ENCODE measurements around the gene ENTPD6. TPM values are rescaled to one million over a fixed set of nuclear protein-coding genes. Genes with fewer than 3 reads are reported as not detected.

Gene ENTPD6
- total RNA-seq, 1 donor from 2014 or later, result 70.8 TPM

GRCh38 chr20:25245461-25245860 lies 49.9 kb downstream of the ENTPD6 start:
- no peak for DNase-seq

GRCh38 chr20:25246182-25246999 lies 50.9 kb downstream of the ENTPD6 start:
- DNase-seq, result no peak

- DNase-seq, result peak; percentile 84
Observed at GRCh38 chr20:25247000-25247517, 51.5 kb downstream of the ENTPD6 start.

- no peak for DNase-seq
Observed at GRCh38 chr20:25247518-25247955, 52.0 kb downstream of the ENTPD6 start.

- peak; percentile 80 for DNase-seq
Observed at GRCh38 chr20:25247956-25248785, 52.7 kb downstream of the ENTPD6 start, which contains the start of gene PYGB. TSS of gene PYGB (plus strand) at chr20:25248085. CDS start at chr20:25248179, 94 bp downstream.

GRCh38 chr20:25248786-25249172 lies 53.3 kb downstream of the ENTPD6 start:
- DNase-seq, result no peak

- DNase-seq, result peak; percentile 23
Observed at GRCh38 chr20:25249198-25249931, 53.9 kb downstream of the ENTPD6 start.

GRCh38 chr20:25250508-25250907 lies 55.0 kb downstream of the ENTPD6 start:
- DNase-seq, result no peak

GRCh38 chr20:25251019-25251418 lies 55.5 kb downstream of the ENTPD6 start:
- DNase-seq, result no peak

GRCh38 chr20:25251558-25251957 lies 56.0 kb downstream of the ENTPD6 start:
- DNase-seq, result no peak

GRCh38 chr20:25252230-25252651 lies 56.7 kb downstream of the ENTPD6 start:
- DNase-seq, result no peak

GRCh38 chr20:25252686-25253421 lies 57.3 kb downstream of the ENTPD6 start:
- no peak for DNase-seq

GRCh38 chr20:25253606-25254275 lies 58.2 kb downstream of the ENTPD6 start:
- no peak for DNase-seq

- no peak for DNase-seq
Observed at GRCh38 chr20:25254571-25254970, 59.1 kb downstream of the ENTPD6 start.

- no peak for DNase-seq
Observed at GRCh38 chr20:25254986-25255680, 59.6 kb downstream of the ENTPD6 start.

GRCh38 chr20:25256226-25256859 lies 60.8 kb downstream of the ENTPD6 start:
- DNase-seq, result no peak

- DNase-seq, result no peak
Observed at GRCh38 chr20:25257130-25257529, 61.6 kb downstream of the ENTPD6 start.

GRCh38 chr20:25257756-25258475 lies 62.4 kb downstream of the ENTPD6 start:
- DNase-seq, result no peak

GRCh38 chr20:25258476-25258805 lies 62.9 kb downstream of the ENTPD6 start:
- DNase-seq, result no peak

GRCh38 chr20:25258828-25259227 lies 63.3 kb downstream of the ENTPD6 start:
- DNase-seq, result no peak
